NCI-H82 treated with DMSO at 0.1 percent for 48 hours (cell line): ENCODE results near the gene PTGDR.

Experiments
- DNase-seq: peaks from one replicate; lab custom pipeline; 2025; ENCODE audit not compliant: unreplicated experiment; lab: John Stamatoyannopoulos, UW

PTGDR gene

DNA sequence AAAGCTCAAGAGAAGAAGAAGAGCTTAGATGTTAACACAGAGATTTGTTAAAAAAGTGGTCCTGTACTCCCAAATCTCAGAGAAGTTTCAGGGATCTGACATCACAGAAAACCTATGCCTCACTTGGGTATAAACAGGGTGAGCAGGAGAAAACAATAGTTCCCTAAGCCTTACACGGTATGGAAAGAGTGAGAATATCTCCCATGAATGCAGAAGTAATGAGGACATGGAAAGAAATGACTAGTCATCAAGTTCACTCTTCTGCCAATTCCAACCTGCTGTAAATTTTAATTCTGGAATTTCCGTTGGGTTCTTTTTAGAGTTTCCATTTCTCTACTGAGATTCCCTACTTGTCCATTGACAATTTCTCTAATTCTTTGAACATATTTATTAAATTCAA, 40.4 kb downstream of the PTGDR start:
- DNase-seq = no peak

DNA sequence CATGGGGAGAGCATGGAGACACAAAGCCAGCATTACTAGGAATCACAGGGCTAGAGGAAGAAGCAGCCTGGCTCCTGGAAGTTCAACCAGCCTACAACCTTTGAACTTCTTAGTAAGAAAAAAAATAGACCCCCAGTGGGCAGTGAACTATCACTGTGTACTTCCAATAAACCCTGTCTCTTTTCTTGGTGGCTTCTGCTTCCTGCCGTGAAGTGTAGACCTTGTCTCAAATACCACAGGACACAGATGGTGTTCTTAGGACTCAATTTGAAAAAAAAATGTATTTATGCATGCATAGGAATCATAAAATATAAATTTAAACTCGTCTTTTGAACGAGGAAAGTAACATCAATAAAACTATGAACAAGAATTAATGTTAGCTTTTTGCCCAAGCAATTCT, 43.0 kb downstream of the PTGDR start:
- no peak for DNase-seq

DNA sequence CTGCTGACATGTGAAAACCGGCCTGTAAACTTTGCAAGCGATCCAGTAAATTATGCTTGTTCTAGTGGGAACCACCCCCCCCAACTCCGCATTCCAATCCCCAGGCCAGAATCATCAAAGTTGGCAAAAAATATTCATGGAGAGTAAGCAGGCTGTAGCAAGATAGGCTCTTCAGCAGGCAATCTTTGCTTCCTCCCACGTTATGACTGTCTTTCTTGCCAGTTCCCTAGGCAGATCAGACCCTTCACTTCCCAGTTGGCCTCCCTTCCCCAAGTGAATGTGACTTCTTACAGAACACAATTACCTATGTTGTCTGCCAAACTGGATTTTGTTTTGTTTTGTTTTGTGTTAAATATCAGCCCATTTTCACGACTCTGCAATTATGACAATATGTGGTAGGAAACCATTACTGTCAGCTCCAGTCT, 45.4 kb downstream of the PTGDR start:
- DNase-seq = no peak

DNA sequence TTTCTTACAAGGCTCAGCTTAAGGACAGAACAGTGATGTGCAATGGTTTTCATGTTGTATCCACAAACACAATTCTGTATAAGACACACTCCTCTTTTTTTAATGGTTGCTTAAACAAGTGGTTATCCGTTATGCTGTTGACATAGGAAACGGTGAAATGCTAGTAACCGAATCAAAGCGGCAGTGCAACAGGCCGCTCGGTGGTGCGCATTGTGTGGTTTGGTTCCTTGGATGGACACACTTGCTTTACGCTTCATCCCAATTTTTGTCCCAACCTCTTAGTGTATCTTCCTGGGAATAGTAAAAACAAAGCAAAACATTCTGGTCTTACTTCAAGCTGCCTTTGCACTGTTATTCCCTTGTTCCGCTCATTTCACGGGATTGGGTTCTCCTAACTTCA, 46.0 kb downstream of the PTGDR start:
- no peak for DNase-seq

DNA sequence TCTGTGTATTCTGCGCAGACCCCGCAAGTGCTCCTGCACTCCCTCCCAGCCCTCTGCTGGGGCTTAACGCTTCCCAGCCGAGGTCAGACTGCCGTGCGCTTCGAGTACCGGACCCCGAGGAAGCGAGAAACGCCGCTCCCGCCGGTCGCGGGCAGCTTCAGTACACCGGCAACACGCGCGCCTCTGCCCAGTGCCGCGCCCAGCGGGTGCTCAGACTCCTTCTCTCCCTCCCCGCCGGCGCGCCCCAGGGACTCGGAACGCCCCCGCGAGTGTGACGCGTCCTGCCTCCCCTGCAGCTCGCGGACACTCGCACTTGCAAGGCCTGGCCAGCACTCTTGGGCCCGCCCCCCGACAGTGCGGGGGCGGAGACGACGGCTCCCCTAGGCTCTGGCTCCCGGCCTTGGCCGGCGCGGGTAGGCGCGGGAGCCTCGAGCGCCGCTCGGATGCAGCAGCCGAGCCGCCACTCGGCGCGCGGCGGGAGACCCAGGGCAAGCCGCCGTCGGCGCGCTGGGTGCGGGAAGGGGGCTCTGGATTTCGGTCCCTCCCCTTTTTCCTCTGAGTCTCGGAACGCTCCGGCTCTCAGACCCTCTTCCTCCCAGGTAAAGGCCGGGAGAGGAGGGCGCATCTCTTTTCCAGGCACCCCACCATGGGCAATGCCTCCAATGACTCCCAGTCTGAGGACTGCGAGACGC, 46.6 kb downstream of the PTGDR start, which contains the start of gene PTGER2:
TSS of gene PTGER2 (plus strand) at position 410 of the 692 bp plus-strand sequence. CDS start at position 647, 237 bp downstream.
- no peak for DNase-seq

DNA sequence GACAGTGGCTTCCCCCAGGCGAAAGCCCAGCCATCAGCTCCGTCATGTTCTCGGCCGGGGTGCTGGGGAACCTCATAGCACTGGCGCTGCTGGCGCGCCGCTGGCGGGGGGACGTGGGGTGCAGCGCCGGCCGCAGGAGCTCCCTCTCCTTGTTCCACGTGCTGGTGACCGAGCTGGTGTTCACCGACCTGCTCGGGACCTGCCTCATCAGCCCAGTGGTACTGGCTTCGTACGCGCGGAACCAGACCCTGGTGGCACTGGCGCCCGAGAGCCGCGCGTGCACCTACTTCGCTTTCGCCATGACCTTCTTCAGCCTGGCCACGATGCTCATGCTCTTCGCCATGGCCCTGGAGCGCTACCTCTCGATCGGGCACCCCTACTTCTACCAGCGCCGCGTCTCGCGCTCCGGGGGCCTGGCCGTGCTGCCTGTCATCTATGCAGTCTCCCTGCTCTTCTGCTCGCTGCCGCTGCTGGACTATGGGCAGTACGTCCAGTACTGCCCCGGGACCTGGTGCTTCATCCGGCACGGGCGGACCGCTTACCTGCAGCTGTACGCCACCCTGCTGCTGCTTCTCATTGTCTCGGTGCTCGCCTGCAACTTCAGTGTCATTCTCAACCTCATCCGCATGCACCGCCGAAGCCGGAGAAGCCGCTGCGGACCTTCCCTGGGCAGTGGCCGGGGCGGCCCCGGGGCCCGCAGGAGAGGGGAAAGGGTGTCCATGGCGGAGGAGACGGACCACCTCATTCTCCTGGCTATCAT, 47.3 kb downstream of the PTGDR start:
- DNase-seq = no peak

DNA sequence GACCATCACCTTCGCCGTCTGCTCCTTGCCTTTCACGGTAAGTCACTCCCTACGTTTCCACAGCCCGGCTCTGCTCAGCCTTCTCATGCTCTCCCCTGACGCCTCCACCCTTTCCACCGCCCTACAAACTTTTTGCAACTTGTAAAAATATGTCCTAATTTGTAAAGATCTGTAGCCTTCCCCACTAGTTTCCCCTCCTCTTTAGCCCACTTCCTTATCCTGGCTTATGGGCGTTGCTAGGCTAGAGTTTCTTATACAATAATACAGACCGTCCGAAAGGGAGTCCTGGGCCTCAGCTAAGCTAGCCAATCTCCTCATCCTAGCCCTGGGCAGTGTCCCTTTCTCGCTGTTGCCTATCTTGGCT, 47.8 kb downstream of the PTGDR start:
- DNase-seq = no peak

DNA sequence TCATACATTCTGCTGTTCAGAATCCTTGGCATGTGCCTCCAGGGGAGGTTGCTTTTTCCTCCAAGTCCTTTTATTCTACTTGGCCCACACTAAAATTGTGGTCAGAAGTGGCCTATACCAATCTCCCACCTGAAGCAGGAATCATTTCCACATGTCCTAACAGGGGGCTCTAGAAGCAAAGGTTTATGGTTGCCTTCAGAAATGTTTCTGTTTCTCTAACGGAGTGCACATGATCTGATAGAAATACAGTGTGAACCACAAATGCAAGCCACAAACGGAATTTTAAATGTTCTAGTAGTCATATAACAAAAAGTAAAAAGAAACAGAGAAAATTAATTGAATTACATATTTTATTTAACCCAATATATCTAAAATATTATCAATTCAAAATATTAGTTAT, 50.6 kb downstream of the PTGDR start:
- DNase-seq = no peak

DNA sequence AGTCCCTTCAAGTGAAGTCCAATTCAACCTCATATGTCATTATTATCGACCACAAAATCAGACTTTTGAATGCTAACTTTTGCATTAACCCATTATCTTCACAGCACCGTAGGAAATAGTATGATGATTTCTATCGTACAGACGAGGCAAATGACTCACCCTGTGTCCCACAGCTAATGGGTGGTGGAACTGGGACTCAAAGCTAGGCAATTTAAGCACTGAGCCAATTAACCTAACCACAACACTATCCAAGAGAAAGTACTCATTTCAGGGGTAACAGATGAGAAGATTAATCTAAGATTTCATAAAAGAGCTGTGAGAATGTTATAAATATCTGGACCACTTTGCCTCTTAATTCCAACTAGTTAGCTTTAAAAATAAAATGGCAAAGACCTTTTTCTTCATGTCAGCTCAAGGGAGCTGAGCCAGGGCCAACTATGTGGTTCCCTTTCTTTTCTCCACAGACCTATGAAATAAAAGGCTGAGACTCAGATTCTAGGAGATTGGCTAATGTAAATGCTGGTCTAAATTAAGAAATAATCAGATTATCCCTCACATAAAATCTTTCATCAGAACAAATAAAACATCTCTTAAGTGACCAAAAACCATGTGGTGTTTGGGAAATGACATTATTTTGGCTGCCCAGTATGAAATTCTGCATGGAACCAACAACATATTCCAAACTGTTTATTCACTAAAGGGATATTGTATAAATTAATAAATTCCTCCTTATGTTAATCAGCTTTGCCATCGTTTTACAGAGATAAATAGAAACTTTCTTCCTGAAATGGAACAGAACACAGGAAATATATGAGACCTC, 51.5 kb downstream of the PTGDR start:
- DNase-seq = no peak

DNA sequence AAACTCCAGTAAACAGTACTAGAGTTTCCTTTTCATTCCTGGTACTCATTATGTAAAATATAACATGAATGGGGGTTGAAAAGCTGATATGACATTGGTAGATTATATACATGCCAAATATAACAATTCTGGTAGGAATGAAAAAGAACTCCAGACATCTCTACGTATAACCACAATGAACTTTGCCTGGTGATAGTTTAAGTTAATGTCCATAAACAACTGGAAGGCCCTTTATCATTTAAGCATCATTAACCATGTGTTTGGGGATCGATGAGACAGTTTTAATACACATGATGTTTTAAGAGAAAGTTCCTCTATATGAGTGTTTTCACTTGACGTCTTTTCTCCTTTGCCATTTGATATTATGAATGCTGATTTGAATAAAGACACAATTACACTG, 52.4 kb downstream of the PTGDR start:
- no peak for DNase-seq

DNA sequence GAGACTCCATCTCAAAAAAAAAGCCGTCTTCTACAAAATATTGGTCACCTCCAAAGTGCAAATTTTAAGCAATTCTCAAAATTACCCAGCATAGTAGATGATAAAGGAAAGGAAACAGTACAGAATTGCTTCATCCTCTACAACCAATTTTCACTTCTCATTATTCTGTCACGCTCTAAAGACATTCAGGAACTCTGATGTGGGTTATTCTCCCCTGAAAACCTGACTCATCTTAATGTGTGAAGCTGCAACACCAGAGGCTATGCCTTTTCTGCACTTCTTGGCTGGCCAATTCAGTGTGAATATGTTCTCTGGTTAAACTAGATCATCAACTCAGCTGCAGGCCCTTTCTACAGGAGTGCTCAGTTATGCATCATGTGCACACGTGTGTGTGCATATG, 57.6 kb downstream of the PTGDR start:
- no peak for DNase-seq

DNA sequence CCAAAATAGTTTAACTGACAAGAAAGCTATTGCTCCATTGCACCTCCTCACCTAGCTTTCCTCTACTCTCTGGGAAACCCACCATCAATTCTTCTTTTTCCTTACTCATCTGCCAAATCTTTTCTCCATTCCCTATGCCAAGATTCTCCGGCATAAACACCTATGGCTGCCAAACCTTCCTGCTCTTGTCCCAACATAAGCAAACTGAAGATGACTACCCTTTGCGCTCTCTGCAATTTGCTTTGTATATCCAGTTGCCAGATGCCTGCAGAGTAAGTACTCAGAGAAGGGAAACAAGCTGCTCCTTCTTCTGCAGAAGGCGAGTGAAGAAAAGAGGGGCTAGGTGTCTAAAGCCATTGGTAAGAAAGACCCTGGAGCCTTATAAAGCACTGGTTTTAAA, 58.1 kb downstream of the PTGDR start:
- no peak for DNase-seq
